GM12872 (cell line): ENCODE data around the gene ROPN1L.

Source experiments
- CTCF ChIP-seq: IDR thresholded peaks from 3 replicates; pipeline ENCODE4 v1.5.1; 2011; ENCODE audit warnings: low read depth, mild to moderate bottlenecking, low read length, moderate library complexity; ENCODE audit not compliant: insufficient read depth

Gene ROPN1L

GRCh38 chr5:10500669-10501068 is 59.0 kb downstream of the ROPN1L start:
- no peak for TF ChIP-seq CTCF

- no peak for TF ChIP-seq CTCF
Observed at GRCh38 chr5:10501554-10502075, 59.9 kb downstream of the ROPN1L start.

GRCh38 chr5:10502130-10502529 is 60.5 kb downstream of the ROPN1L start:
- no peak for TF ChIP-seq CTCF

GRCh38 chr5:10502578-10502977 is 60.9 kb downstream of the ROPN1L start:
- TF ChIP-seq CTCF, result no peak

GRCh38 chr5:10503321-10503720 is 61.6 kb downstream of the ROPN1L start:
- TF ChIP-seq CTCF, result no peak

GRCh38 chr5:10503997-10504793 is 62.5 kb downstream of the ROPN1L start:
- TF ChIP-seq CTCF, result no peak

- no peak for TF ChIP-seq CTCF
Observed at GRCh38 chr5:10505517-10506095, 63.9 kb downstream of the ROPN1L start.
